Smooth muscle cell (in vitro differentiated cells): ENCODE results near the gene DPH7. TPM values are rescaled to one million over a fixed set of nuclear protein-coding genes. Genes with fewer than 3 reads are reported as not detected.
"Not testable (repeated sequence)": the region's sequence is repeated elsewhere in the genome, so short reads cannot be mapped to it uniquely, and the experiment has no call there.

Experiments used
- DNase-seq: peaks from one replicate; lab custom pipeline; 2025; ENCODE audit not compliant: unreplicated experiment; lab: John Stamatoyannopoulos, UW
- H2AFZ ChIP-seq: fragments of 200-600 bp; sonication (generic); 2 replicates; pipeline ENCODE4 v1.6.0; 2016; ENCODE audit warnings: antibody characterized with exemption, low read depth, mild to moderate bottlenecking
- H3F3A ChIP-seq: fragments of 200-600 bp; sonication (generic); 2 replicates; pipeline ENCODE4 v1.6.0; 2017; ENCODE audit warnings: antibody characterized with exemption, low read depth
- H3K27ac ChIP-seq: fragments of 200-600 bp; sonication (generic); 2 replicates; pipeline ENCODE4 v1.5.1; 2016; ENCODE audit warnings: low read depth, mild to moderate bottlenecking
- H3K27me3 ChIP-seq: fragments of 200-600 bp; sonication (generic); 2 replicates; pipeline ENCODE4 v1.6.1; 2016; ENCODE audit warnings: low read depth, mild to moderate bottlenecking
- H3K36me3 ChIP-seq: fragments of 200-600 bp; sonication (generic); 2 replicates; pipeline ENCODE4 v1.5.1; 2016; ENCODE audit warnings: low read depth
- H3K4me1 ChIP-seq: fragments of 200-600 bp; sonication (generic); 2 replicates; pipeline ENCODE4 v1.5.1; 2016; ENCODE audit warnings: low read depth
- H3K4me2 ChIP-seq: fragments of 200-600 bp; sonication (generic); 2 replicates; pipeline ENCODE4 v1.6.0; 2016; ENCODE audit warnings: mild to moderate bottlenecking
- H3K4me3 ChIP-seq: fragments of 200-600 bp; sonication (generic); 2 replicates; pipeline ENCODE4 v1.5.1; 2016; ENCODE audit warnings: mild to moderate bottlenecking
- H3K79me2 ChIP-seq: fragments of 200-600 bp; sonication (generic); 2 replicates; pipeline ENCODE4 v1.6.0; 2016; ENCODE audit warnings: low read depth, mild to moderate bottlenecking
- H3K9ac ChIP-seq: fragments of 200-600 bp; sonication (generic); 2 replicates; pipeline ENCODE4 v1.6.0; 2016; ENCODE audit warnings: low read depth
- H3K9me3 ChIP-seq: fragments of 200-600 bp; sonication (generic); replicated peaks from 2 replicates; pipeline ENCODE4 v1.5.1; 2016; ENCODE audit warnings: low read depth
- H4K20me1 ChIP-seq: fragments of 200-600 bp; sonication (generic); 2 replicates; pipeline ENCODE4 v1.6.0; 2016; ENCODE audit warnings: low read depth
- CTCF ChIP-seq: fragments of 200-600 bp; sonication (generic); IDR thresholded peaks from 2 replicates; pipeline ENCODE4 v1.5.1; 2017; ENCODE audit warnings: borderline replicate concordance, mild to moderate bottlenecking, antibody characterized with exemption; ENCODE audit not compliant: insufficient read depth, poor library complexity, severe bottlenecking
- WGBS: methylation state at CpG from one replicate; pipeline ENCODE4 v1.1.7; 2016; ENCODE audit warnings: low lambda C conversion rate; 5-methylcytosine and 5-hydroxymethylcytosine counted together
- polyA plus RNA-seq: library from polyadenylated mRNA; unstranded; fragments of >200 nt; fragmentation: Nextera tagmentation; extraction: Ambion mirVana; gene quantifications from 2 replicates; pipeline ENCODE4 v1.2.1, GENCODE V29; 2016
- total RNA-seq: library from RNA; depleted of rRNA; stranded (reverse); fragments of >200 nt; gene quantifications from 2 replicates; pipeline ENCODE4 v1.2.3, GENCODE V29; 2014

Gene DPH7
- total and polyA plus RNA-seq, 2 experiments from 2014 or later = 18.2 to 21.8 TPM

- Histone ChIP-seq H2AFZ (no peak overlapping the region), H3K4me2 (no peak overlapping the region), H3K27me3 (no peaks in the 10 kb centered on the region), H4K20me1 (no peaks in the 10 kb centered on the region), H3F3A (no peaks in the 10 kb centered on the region), H3K4me1 (no peaks in the 10 kb centered on the region), H3K9ac (no peak overlapping the region), H3K79me2 (peaks cover 10% of the 10 kb centered on the region), H3K9me3 (no peaks in the 10 kb centered on the region), H3K4me3 (no peak overlapping the region), H3K27ac (no peak overlapping the region), H3K36me3 (peaks cover 3% of the 10 kb centered on the region)
- over 99% methylated on average over 3 of the region's 3 CpGs for WGBS
- no peak for DNase-seq
- TF ChIP-seq CTCF = no peak
Measured at GRCh38 chr9:137570566-137570965, 8.2 kb downstream of the DPH7 start.

GRCh38 chr9:137569609-137570203, 9.0 kb downstream of the DPH7 start:
- H3K27ac ChIP-seq = no peak overlapping the region
- no peak overlapping the region for H3K4me2 ChIP-seq
- H3K27me3 ChIP-seq = no peaks in the 10 kb centered on the region
- DNase-seq = no peak
- no peaks in the 10 kb centered on the region for H3K4me1 ChIP-seq
- H3K4me3 ChIP-seq = no peak overlapping the region
- H2AFZ ChIP-seq = no peak overlapping the region
- H4K20me1 ChIP-seq = no peaks in the 10 kb centered on the region
- no peaks in the 10 kb centered on the region for H3K9me3 ChIP-seq
- TF ChIP-seq CTCF = no peak
- 97% methylated on average over 5 of the region's 5 CpGs for WGBS
- H3K36me3 ChIP-seq = peaks cover 3% of the 10 kb centered on the region
- peaks cover 10% of the 10 kb centered on the region for H3K79me2 ChIP-seq
- no peaks in the 10 kb centered on the region for H3F3A ChIP-seq
- H3K9ac ChIP-seq = no peak overlapping the region

GRCh38 chr9:137568445-137568844, 10.3 kb downstream of the DPH7 start:
- not testable (repeated sequence) for DNase-seq, H3K4me1 ChIP-seq, H3F3A ChIP-seq, H3K9ac ChIP-seq, H3K27me3 ChIP-seq, H4K20me1 ChIP-seq, H3K4me2 ChIP-seq, H3K4me3 ChIP-seq, H3K79me2 ChIP-seq, H3K9me3 ChIP-seq, H3K27ac ChIP-seq, H3K36me3 ChIP-seq, H2AFZ ChIP-seq
- 92% methylated on average over 5 of the region's 5 CpGs for WGBS

GRCh38 chr9:137564817-137565411, 13.8 kb downstream of the DPH7 start:
- no peaks in the 10 kb centered on the region for H3K36me3 ChIP-seq
- H3K4me1 ChIP-seq = no peaks in the 10 kb centered on the region
- no peaks in the 10 kb centered on the region for H3K27me3 ChIP-seq
- H2AFZ ChIP-seq = no peak overlapping the region
- no peak for TF ChIP-seq CTCF
- WGBS = 98% methylated on average over 16 of the region's 18 CpGs
- no peak overlapping the region for H3K9ac ChIP-seq
- H3K9me3 ChIP-seq = no peaks in the 10 kb centered on the region
- H3F3A ChIP-seq = no peaks in the 10 kb centered on the region
- no peak overlapping the region for H3K4me2 ChIP-seq
- no peak overlapping the region for H3K27ac ChIP-seq
- DNase-seq = no peak
- no peaks in the 10 kb centered on the region for H3K79me2 ChIP-seq
- no peak overlapping the region for H3K4me3 ChIP-seq
- no peaks in the 10 kb centered on the region for H4K20me1 ChIP-seq
